Tibial artery (tissue), 4 donors: ENCODE measurements around the gene PDE11A.

Source experiments
- DNase-seq, 2 donors: peaks; one replicate each; pipeline ENCODE4 v3.0.0-alpha.2; 2019
- H3K27ac ChIP-seq, 2 donors: fragments of 200-600 bp; sonication (generic) in 1 of 2; 1 replicate in 1 of 2; 2 replicates in 1 of 2; pipeline ENCODE4 v1.5.1; 2018 to 2019; ENCODE audit warnings: mild to moderate bottlenecking in 1 of 2
- H3K27me3 ChIP-seq, 2 donors: fragments of 200-600 bp; sonication (generic) in 1 of 2; one replicate each; pipeline versions ENCODE4 v1.5.1 to v1.6.0; 2016 to 2019
- H3K36me3 ChIP-seq, 3 donors: fragments of 200-600 bp; sonication (generic) in 2 of 3; one replicate each; pipeline ENCODE4 v1.5.1; 2016 to 2019; ENCODE audit warnings: mild to moderate bottlenecking in 2 of 3
- H3K4me1 ChIP-seq, 4 donors: fragments of 200-600 bp; sonication (generic) in 2 of 4; 1 replicate in 3 of 4; 2 replicates in 1 of 4; pipeline ENCODE4 v1.5.1; 2016 to 2019
- H3K4me3 ChIP-seq, 2 donors: fragments of 200-600 bp; sonication (generic) in 1 of 2; 1 replicate in 1 of 2; 2 replicates in 1 of 2; pipeline ENCODE4 v1.5.1; 2018 to 2019; ENCODE audit warnings: mild to moderate bottlenecking in 2 of 2
- H3K9me3 ChIP-seq, 3 donors: fragments of 200-600 bp; sonication (generic) in 1 of 3; one replicate each; pipeline ENCODE4 v1.5.1; 2016 to 2019
- CTCF ChIP-seq, 2 experiments: fragments of 200-600 bp in 1 of 2; fragments of 450-650 bp in 1 of 2; IDR thresholded peaks; one replicate each; pipeline ENCODE4 v1.5.1; 2017 to 2019; ENCODE audit warnings: antibody characterized with exemption in 2 of 2, mild to moderate bottlenecking in 1 of 2, moderate library complexity in 1 of 2
- intact Hi-C: fragments of 100-400 bp; cut with DNase I; formaldehyde crosslinking; loops from one replicate; pipeline ENCODE4 v1.15.0; 2023; ENCODE audit warnings: low total_unique reads

The PDE11A gene

GRCh38 chr2:177742851-177743250, 329.7 kb downstream of the PDE11A start:
- no peak for TF ChIP-seq CTCF (IDR thresholded peaks at IDR 0.05)
- Histone ChIP-seq H3K9me3 (no peaks in the 10 kb centered on the region), H3K4me3 (no peak overlapping the region), H3K36me3 (no peaks in the 10 kb centered on the region), H3K27me3 (no peaks in the 10 kb centered on the region), H3K4me1 (no peaks in the 10 kb centered on the region), H3K27ac (no peak overlapping the region)
- intact Hi-C loops = no loop called here
- DNase-seq = no peak

- no peaks in the 10 kb centered on the region for H3K27me3 ChIP-seq
- H3K9me3 ChIP-seq = no peaks in the 10 kb centered on the region
- no peak for TF ChIP-seq CTCF (IDR thresholded peaks at IDR 0.05)
- H3K36me3 ChIP-seq = no peaks in the 10 kb centered on the region
- no peaks in the 10 kb centered on the region for H3K4me1 ChIP-seq
- no peak overlapping the region for H3K4me3 ChIP-seq
- H3K27ac ChIP-seq = no peak overlapping the region
- DNase-seq = no peak
- intact Hi-C loops = no loop called here
Observed at GRCh38 chr2:177741866-177742265, 330.7 kb downstream of the PDE11A start.

- Histone ChIP-seq H3K36me3 (no peaks in the 10 kb centered on the region), H3K4me3 (no peak overlapping the region), H3K4me1 (no peaks in the 10 kb centered on the region), H3K27me3 (no peaks in the 10 kb centered on the region), H3K9me3 (no peaks in the 10 kb centered on the region), H3K27ac (no peak overlapping the region)
- intact Hi-C loops = no loop called here
- no peak for TF ChIP-seq CTCF (IDR thresholded peaks at IDR 0.05)
- DNase-seq = no peak
Observed at GRCh38 chr2:177740700-177741099, 331.9 kb downstream of the PDE11A start.

- DNase-seq = no peak
- Histone ChIP-seq H3K36me3 (no peaks in the 10 kb centered on the region), H3K4me3 (no peak overlapping the region), H3K27me3 (no peaks in the 10 kb centered on the region), H3K4me1 (no peaks in the 10 kb centered on the region), H3K27ac (no peak overlapping the region), H3K9me3 (no peaks in the 10 kb centered on the region)
- intact Hi-C loops = no loop called here
- TF ChIP-seq CTCF (IDR thresholded peaks at IDR 0.05) = no peak
Observed at GRCh38 chr2:177738461-177739235, 333.9 kb downstream of the PDE11A start.

- Histone ChIP-seq H3K27me3 (peaks cover 0 to 3% of the 10 kb centered on the region in 2 donors), H3K4me3 (no peak overlapping the region), H3K36me3 (no peaks in the 10 kb centered on the region), H3K27ac (no peak overlapping the region), H3K4me1 (no peaks in the 10 kb centered on the region), H3K9me3 (no peaks in the 10 kb centered on the region)
- intact Hi-C loops = no loop called here
- no peak for DNase-seq
- TF ChIP-seq CTCF (IDR thresholded peaks at IDR 0.05) = no peak
Observed at GRCh38 chr2:177735318-177735803, 337.2 kb downstream of the PDE11A start.
